ENCODE results near the gene NOXRED1.

DNA sequence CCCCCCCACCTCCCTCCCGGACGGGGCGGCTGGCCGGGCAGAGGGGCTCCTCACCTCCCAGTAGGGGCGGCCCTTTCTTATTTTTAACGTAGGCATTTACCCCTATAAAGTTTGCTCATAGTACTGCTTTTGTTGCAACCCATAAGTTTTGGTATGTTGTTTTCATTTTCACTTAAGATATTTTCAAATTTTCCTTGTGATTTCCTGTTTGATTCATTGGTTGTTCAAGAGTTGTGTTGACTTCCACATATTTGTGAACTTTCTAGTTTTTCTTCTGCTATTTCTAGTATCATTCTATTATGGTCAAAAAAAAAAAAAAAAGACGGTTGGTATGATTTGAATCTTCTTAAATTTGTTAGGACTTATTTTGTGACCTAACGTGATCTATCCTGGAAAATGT lies 6.5 kb downstream of the NOXRED1 start:
- TF ChIP-seq, protein P1, sequence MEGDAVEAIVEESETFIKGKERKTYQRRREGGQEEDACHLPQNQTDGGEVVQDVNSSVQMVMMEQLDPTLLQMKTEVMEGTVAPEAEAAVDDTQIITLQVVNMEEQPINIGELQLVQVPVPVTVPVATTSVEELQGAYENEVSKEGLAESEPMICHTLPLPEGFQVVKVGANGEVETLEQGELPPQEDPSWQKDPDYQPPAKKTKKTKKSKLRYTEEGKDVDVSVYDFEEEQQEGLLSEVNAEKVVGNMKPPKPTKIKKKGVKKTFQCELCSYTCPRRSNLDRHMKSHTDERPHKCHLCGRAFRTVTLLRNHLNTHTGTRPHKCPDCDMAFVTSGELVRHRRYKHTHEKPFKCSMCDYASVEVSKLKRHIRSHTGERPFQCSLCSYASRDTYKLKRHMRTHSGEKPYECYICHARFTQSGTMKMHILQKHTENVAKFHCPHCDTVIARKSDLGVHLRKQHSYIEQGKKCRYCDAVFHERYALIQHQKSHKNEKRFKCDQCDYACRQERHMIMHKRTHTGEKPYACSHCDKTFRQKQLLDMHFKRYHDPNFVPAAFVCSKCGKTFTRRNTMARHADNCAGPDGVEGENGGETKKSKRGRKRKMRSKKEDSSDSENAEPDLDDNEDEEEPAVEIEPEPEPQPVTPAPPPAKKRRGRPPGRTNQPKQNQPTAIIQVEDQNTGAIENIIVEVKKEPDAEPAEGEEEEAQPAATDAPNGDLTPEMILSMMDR (IDR thresholded peaks at IDR 0.05): no peak
- TF ChIP-seq POLR2A (IDR thresholded peaks at IDR 0.05): no peak

Measured in thyroid gland (tissue), 4 donors.